GM12878 (cell line): ENCODE results near the gene FAM53B. TPM values are rescaled to one million over a fixed set of nuclear protein-coding genes. Genes with fewer than 3 reads are reported as not detected.

Experiments used
- BCL11A ChIP-seq: IDR thresholded peaks from 2 replicates; pipeline ENCODE4 v1.6.1; 2011; ENCODE audit warnings: low read depth, low read length
- EP300 ChIP-seq, 2 experiments: fragments of 150-350 bp in 1 of 2; IDR thresholded peaks; 2 replicates each; pipeline ENCODE4 v1.6.1; 2011 to 2012; ENCODE audit warnings: low read depth in 2 of 2, low read length in 2 of 2, borderline replicate concordance in 1 of 2, improper control_type of control experiment in 1 of 2, inconsistent platforms in 1 of 2; ENCODE audit not compliant: control insufficient read depth in 1 of 2
- EZH2 ChIP-seq: IDR thresholded peaks from 2 replicates; pipeline ENCODE4 v1.6.1; 2012; ENCODE audit warnings: low read depth, mild to moderate bottlenecking, control low read depth, inconsistent platforms, low read length, borderline replicate concordance; ENCODE audit not compliant: control insufficient read depth
- GABPA ChIP-seq: IDR thresholded peaks from 2 replicates; pipeline ENCODE4 v1.6.1; 2014; ENCODE audit warnings: antibody characterized with exemption, low read depth, mild to moderate bottlenecking, inconsistent platforms
- GATAD2B ChIP-seq: fragments of 450-650 bp; conservative IDR thresholded peaks from 2 replicates; pipeline ENCODE4 v1.6.1; 2017; ENCODE audit warnings: low read depth, mild to moderate bottlenecking, moderate library complexity
- HDGF ChIP-seq: fragments of 450-650 bp; IDR thresholded peaks from 2 replicates; pipeline ENCODE4 v1.6.1; 2016; ENCODE audit warnings: antibody characterized with exemption
- MAX ChIP-seq: IDR thresholded peaks from 2 replicates; pipeline ENCODE4 v1.6.1; 2012; ENCODE audit warnings: low read depth, low read length, improper control_type of control experiment
- REST ChIP-seq: IDR thresholded peaks from 2 replicates; pipeline ENCODE4 v1.6.1; 2012; ENCODE audit warnings: mild to moderate bottlenecking, low read depth, low read length
- SUZ12 ChIP-seq: fragments of 200-600 bp; sonication (generic); IDR thresholded peaks from one replicate; pipeline ENCODE4 v1.6.1; 2018; ENCODE audit warnings: antibody characterized with exemption, mild to moderate bottlenecking; ENCODE audit not compliant: unreplicated experiment
- ZBTB4 ChIP-seq: fragments of 450-650 bp; formaldehyde crosslinking; IDR thresholded peaks from 2 replicates; pipeline ENCODE4 v1.4.0; 2022; ENCODE audit warnings: mild to moderate bottlenecking, moderate library complexity
- ZNF687 ChIP-seq: fragments of 450-650 bp; IDR thresholded peaks from 2 replicates; pipeline ENCODE4 v1.6.1; 2017; ENCODE audit warnings: mild to moderate bottlenecking, moderate library complexity
- ZSCAN29 ChIP-seq: fragments of 450-650 bp; IDR thresholded peaks from 2 replicates; pipeline ENCODE4 v1.6.1; 2017; ENCODE audit warnings: mild to moderate bottlenecking, moderate library complexity
- polyA plus RNA-seq, 11 experiments: library from polyadenylated mRNA; depleted of rRNA in 4 of 11; unstranded in 6 of 11; stranded (reverse) in 5 of 11; fragments of >200 nt; fragmentation: Nextera tagmentation in 4 of 11; fragmentation: Illumina TruSeq in 1 of 11; extraction: Ambion mirVana in 4 of 11; extraction: Trizol in 1 of 11; gene quantifications; 1 replicate in 1 of 11; 2 replicates in 10 of 11; pipeline versions ENCODE4 v1.2.1 to v1.2.3, GENCODE V29; 2011 to 2016; ENCODE audit warnings: inconsistent platforms in 2 of 11, missing spikeins in 2 of 11, low read depth in 1 of 11
- total RNA-seq, 4 experiments: library from RNA; depleted of rRNA in 3 of 4; stranded (reverse); fragments of >200 nt in 3 of 4; fragmentation: Illumina TruSeq in 1 of 4; extraction: Trizol in 1 of 4; gene quantifications; 2 replicates each; pipeline versions ENCODE4 v1.2.1 to v1.2.3, GENCODE V29; 2013 to 2021
- TF ChIP-seq, protein P1 (sequence below): fragments of 450-650 bp; IDR thresholded peaks from 2 replicates; pipeline ENCODE4 v1.6.1; 2016; ENCODE audit warnings: mild to moderate bottlenecking, moderate library complexity, borderline replicate concordance

FAM53B gene
- total and polyA plus RNA-seq, 10 of the 15 experiments (the other 5 are each of a cell fraction or from before 2014, with no cell fraction given) = 0.05 to 26.3 (median 8.1) TPM

DNA sequence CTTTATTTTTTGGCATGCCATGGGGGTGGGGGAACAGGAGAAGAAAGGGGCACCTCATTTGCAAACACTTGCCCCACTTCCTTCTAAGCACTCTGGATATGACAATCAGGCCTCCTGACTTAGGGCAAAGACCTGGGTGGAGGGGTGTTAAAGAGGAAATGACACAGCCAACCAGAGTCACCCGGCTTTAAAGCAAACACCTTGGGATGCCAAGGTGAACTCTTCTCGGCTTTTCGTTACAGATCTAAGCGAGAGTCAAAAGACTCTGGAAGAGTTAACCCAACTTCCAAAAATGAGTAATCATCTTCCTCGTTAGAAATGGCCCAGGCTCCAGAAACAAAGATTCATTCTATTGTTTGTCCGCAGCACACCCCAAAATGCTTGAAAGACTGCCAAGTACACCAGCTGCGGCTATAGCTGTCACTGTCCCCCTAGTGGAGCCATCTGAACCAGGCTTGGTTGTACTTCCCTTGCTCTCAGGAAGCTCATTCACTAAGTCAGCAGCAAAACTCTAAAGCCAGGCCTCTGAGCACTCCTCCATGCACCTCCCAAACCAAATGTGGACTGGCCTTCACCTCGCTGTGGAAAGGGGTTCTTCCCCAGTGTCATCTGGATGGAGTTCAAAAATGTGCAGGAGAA, 24.8 kb downstream of the FAM53B start (continued):
- TF ChIP-seq REST (no peak), EZH2 (no peak), ZNF687 (peak; percentile 86), GATAD2B (peak; percentile 43; the same call in 1 of the 2 replicates), GABPA (no peak), SUZ12 (no peak), ZSCAN29 (no peak), ZBTB4 (CRISPR knock-in tag) (no peak), HDGF (no peak; the same call in 1 of the 2 replicates), EP300 (IDR thresholded peaks at IDR 0.05; ENCODE audit: borderline replicate concordance in 1 of 2, control insufficient read depth in 1 of 2, low read depth in 2 of 2, low read length in 2 of 2) (peak; percentile 75 to 88; a peak in 3 of 4 replicates), MAX (no peak), BCL11A (peak; percentile 78)
- TF ChIP-seq, protein P1, sequence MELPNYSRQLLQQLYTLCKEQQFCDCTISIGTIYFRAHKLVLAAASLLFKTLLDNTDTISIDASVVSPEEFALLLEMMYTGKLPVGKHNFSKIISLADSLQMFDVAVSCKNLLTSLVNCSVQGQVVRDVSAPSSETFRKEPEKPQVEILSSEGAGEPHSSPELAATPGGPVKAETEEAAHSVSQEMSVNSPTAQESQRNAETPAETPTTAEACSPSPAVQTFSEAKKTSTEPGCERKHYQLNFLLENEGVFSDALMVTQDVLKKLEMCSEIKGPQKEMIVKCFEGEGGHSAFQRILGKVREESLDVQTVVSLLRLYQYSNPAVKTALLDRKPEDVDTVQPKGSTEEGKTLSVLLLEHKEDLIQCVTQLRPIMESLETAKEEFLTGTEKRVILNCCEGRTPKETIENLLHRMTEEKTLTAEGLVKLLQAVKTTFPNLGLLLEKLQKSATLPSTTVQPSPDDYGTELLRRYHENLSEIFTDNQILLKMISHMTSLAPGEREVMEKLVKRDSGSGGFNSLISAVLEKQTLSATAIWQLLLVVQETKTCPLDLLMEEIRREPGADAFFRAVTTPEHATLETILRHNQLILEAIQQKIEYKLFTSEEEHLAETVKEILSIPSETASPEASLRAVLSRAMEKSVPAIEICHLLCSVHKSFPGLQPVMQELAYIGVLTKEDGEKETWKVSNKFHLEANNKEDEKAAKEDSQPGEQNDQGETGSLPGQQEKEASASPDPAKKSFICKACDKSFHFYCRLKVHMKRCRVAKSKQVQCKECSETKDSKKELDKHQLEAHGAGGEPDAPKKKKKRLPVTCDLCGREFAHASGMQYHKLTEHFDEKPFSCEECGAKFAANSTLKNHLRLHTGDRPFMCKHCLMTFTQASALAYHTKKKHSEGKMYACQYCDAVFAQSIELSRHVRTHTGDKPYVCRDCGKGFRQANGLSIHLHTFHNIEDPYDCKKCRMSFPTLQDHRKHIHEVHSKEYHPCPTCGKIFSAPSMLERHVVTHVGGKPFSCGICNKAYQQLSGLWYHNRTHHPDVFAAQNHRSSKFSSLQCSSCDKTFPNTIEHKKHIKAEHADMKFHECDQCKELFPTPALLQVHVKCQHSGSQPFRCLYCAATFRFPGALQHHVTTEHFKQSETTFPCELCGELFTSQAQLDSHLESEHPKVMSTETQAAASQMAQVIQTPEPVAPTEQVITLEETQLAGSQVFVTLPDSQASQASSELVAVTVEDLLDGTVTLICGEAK = no peak
